Astrocyte (in vitro differentiated cells and primary cell): ENCODE measurements around the gene AGGF1.

Experiments
- EZH2 ChIP-seq: IDR thresholded peaks from 2 replicates; pipeline ENCODE4 v1.6.1; 2012; ENCODE audit warnings: mild to moderate bottlenecking, low read length, inconsistent platforms; ENCODE audit not compliant: insufficient read depth
- TF ChIP-seq, protein P1 (sequence below): IDR thresholded peaks from 2 replicates; pipeline ENCODE4 v1.5.1; 2011; ENCODE audit warnings: low read depth, mild to moderate bottlenecking, inconsistent platforms, low read length, moderate library complexity; ENCODE audit not compliant: insufficient read depth

DNA sequence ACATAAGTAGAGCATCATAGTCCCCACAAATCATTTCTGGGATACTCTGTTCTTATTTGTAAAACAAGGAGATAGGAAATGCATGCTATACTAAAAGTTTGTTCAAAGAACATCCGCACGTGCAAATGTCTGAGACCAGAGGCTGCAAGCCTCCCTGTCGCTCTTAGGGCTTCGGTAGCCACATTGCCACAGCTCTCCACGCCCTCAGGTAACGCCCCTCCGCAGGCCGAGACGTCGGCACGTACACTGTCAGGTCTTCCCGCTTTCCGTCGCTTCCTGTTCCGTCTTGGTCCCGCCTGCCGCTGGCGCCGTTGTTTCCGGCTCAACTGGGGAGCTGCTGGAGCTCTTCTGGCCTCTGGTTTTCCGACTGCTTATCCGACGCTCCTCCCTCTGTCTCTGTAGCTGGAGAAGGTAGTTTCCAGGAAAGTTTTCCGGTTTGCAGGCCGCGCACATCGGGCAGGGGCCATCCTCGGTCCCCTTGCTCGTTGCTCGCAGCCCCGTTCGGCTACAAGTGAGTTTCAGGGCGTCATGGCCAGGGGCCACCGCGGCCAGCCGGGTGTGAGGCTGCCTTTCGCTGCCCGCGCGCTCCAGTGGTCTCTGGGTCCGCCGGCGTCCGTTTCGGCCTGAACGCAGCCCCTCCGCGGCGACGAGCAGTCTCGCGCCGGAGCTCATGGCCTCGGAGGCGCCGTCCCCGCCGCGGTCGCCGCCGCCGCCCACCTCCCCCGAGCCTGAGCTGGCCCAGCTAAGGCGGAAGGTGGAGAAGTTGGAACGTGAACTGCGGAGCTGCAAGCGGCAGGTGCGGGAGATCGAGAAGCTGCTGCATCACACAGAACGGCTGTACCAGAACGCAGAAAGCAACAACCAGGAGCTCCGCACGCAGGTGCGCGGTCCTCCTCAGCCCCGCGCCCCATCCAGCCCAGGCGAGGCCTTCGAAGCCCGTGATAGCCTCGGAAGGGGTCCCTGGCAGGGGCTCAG lies at the start of gene AGGF1:
- TF ChIP-seq, protein P1, sequence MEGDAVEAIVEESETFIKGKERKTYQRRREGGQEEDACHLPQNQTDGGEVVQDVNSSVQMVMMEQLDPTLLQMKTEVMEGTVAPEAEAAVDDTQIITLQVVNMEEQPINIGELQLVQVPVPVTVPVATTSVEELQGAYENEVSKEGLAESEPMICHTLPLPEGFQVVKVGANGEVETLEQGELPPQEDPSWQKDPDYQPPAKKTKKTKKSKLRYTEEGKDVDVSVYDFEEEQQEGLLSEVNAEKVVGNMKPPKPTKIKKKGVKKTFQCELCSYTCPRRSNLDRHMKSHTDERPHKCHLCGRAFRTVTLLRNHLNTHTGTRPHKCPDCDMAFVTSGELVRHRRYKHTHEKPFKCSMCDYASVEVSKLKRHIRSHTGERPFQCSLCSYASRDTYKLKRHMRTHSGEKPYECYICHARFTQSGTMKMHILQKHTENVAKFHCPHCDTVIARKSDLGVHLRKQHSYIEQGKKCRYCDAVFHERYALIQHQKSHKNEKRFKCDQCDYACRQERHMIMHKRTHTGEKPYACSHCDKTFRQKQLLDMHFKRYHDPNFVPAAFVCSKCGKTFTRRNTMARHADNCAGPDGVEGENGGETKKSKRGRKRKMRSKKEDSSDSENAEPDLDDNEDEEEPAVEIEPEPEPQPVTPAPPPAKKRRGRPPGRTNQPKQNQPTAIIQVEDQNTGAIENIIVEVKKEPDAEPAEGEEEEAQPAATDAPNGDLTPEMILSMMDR = no peak
- TF ChIP-seq EZH2 = no peak
